ENCODE data around the gene CNGA3. TPM values are rescaled to one million over a fixed set of nuclear protein-coding genes. Genes with fewer than 3 reads are reported as not detected.

CNGA3 gene
- total RNA-seq, 2 donors from 2014 or later = not detected

DNA sequence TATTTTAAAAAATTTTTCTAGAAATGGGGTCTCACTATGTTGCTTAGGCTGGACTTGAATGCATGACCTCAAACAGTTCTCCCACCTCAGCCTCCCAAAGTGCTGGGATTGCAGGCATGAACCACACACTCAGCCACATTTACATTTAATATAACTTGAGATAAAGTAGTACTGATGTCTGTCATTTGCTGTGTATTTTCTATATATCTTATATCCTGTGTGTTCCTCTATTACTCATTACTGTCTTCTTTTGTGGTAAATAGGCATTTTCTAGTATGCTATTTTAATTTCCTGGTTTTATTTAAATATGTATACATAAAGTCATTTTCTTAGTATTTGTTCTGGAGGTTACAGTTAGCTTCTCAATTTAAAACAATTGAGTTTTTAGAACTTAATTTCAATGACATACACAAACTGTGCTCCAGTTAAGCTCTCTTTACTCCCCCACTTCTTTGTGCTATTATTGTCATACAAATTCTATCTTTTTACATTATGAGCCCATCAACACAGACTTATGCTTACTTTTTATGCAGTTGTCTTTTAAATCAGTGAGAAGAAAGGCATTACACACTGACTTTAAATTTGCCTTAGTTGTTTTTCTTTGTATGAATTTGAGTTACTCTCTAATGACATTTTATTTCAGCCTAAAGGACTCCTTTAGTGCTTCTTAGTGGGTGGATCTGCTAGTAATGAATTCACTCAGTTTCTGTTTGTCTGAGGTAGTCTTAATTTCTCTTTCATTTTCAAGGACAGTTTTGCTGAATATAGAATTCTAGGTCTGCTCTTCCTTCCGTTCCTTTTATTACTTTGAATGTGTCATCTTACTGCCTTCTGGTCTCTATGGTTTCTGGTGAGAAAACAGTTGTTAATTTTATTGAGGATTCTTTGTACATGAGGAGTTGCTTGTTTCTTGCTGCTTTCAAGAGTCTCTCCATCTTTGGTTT lies 92.2 kb downstream of the CNGA3 start:
- DNase-seq (ENCODE audit: low spot score in 2 of 2) (no peak), ATAC-seq (peak; percentile 94 to 97)
- peaks cover 8 to 13% of the 10 kb centered on the region in 2 donors for H3K9me3 Mint-ChIP-seq
- H3K27ac Mint-ChIP-seq = peak overlapping the region; percentile 63 to 93
- peaks cover 0 to 16% of the 10 kb centered on the region in 2 donors for H3K36me3 Mint-ChIP-seq

DNA sequence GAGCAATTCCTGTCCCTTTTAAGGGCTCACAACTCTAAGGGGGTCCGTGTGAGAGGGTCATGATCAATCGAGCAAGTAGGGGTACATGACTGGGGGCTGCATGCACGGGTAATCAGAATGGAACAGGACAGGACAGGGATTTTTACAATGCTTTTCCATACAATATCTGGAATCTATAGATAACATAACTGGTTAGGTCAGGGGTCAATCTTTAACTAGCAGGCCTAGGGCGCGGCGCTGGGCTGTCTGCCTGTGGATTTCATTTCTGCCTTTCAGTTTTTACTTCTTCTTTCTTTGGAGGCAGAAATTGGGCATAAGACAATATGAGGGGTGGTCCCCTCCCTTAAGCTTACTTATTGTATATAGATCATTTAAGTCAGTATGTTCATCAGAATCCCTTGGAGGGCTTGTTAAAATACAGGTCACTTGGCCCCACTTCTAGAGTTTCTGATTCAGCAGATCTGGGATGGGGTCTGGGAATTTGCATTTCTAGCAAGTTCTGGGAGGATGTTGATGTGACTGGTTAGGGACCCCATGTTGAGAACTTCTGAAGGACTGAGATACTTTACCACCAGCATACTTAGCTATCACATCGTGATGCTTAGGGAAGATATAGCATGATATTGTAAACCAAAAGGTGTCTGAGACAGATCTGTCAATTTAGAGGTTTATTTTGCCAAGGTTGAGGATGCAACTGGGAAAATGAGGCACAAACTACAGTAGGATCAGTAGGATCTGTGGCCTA lies 95.6 kb downstream of the CNGA3 start:
- ATAC-seq (no peak), DNase-seq (ENCODE audit: low spot score in 2 of 2) (no peak)
- no peak overlapping the region for H3K27ac Mint-ChIP-seq
- H3K36me3 Mint-ChIP-seq = peaks cover 6 to 24% of the 10 kb centered on the region in 2 donors
- H3K9me3 Mint-ChIP-seq = peaks cover 8 to 9% of the 10 kb centered on the region in 2 donors

DNA sequence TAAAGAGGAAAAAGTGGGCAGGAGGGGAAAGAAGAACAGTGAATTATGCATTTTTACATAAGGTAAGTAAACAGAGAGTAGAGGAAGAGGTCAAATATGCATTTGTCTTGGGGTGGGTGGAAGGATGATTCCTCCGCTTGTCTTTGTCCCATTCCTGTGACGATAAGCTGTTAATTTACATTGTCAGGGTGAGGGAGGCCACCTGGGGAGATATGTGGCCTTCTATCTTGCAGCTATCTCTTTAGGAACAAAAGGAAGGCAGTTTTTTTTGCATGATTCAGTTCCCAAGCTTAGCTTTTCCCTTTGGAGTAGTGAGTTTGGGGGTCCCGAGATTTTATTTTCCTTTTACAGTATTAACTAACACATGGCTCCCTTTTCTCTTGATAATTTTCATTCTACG lies 96.2 kb downstream of the CNGA3 start:
- Mint-ChIP-seq H3K9me3 (peaks cover 6 to 8% of the 10 kb centered on the region in 2 donors), H3K36me3 (peaks cover 6 to 20% of the 10 kb centered on the region in 2 donors), H3K27ac (no peak overlapping the region)
- DNase-seq (ENCODE audit: low spot score in 2 of 2) = no peak
- no peak for ATAC-seq

DNA sequence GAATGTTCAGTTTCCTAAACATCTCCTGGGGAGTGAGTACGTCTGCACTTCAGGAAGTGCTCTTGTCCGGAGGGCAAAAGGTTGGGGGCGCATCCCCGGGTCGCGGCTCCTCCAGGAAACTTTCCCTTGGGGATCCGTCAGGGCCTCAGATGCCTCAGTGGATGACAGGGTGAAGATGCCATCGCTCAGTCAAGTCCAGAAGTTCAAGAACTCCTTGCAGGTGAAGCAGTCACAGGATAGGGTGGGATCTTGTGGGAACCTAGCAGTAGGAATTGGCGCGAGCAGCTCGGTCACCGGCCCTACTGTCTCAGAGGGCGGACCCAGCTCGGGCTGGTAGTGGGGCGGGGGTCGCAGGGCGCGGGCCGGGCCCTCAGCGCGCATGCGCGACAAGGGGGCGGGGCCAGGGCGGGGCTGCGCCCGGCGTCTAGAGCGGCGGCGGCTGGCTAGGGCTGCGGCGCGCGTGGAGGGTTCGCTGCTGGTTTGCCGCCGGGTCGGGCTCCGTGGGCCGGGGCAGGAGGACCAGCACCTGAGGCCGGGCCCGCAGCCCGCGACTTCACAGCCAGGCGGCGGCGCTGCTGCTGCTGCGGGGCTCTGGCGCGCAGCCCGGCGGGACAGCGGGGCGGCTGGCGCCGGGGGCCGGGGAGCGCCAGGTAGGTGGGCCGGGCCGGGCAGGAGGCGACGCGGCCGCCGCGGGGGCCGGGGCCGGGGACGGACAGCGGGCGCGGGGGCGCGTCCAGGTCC lies 98.3 kb downstream of the CNGA3 start, which contains the start of gene INPP4A:
Gene INPP4A, plus strand, starts transcription at position 423 of the 741 bp plus-strand sequence. CDS start 75,191 bp downstream, outside the sequence.
- peaks cover 6 to 18% of the 10 kb centered on the region in 2 donors for H3K36me3 Mint-ChIP-seq
- H3K9me3 Mint-ChIP-seq = peaks cover 3 to 4% of the 10 kb centered on the region in 2 donors
- DNase-seq (ENCODE audit: low spot score in 2 of 2) (peak; percentile 76 to 81), ATAC-seq (peak; percentile 76 to 83)
- H3K27ac Mint-ChIP-seq = peak within 1 kb of the TSS; percentile 95 to 99

DNA sequence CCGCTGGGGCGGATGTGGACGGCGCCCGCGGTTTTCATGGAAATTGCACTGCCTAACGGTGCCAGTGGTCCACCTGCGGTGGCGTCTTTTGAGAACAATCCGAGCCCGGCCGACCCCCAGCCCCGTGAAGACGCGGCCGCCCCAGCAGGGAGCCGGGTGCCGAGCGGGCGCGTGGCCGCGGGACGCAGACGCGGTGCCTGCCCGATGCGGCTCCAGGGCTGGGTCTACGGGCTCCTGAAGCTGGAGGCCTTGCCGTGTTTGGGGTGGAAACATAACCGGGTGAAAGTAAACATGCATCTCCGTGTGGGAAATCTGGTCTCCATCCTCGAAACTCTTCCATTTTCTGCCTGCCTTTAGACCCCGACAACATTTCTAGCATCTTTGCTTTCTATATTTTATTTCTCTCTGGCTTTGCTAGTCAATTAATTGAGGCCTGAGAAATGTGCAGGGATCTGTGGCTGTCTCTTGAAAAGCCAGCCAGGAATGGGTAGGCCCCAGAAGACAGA lies 99.0 kb downstream of the CNGA3 start:
- peak overlapping the region; percentile 95 to 99 for H3K27ac Mint-ChIP-seq
- no peaks in the 10 kb centered on the region for H3K9me3 Mint-ChIP-seq
- DNase-seq (ENCODE audit: low spot score in 2 of 2) = no peak
- peaks cover 6 to 13% of the 10 kb centered on the region in 2 donors for H3K36me3 Mint-ChIP-seq
- peak; percentile 37 to 39 for ATAC-seq

DNA sequence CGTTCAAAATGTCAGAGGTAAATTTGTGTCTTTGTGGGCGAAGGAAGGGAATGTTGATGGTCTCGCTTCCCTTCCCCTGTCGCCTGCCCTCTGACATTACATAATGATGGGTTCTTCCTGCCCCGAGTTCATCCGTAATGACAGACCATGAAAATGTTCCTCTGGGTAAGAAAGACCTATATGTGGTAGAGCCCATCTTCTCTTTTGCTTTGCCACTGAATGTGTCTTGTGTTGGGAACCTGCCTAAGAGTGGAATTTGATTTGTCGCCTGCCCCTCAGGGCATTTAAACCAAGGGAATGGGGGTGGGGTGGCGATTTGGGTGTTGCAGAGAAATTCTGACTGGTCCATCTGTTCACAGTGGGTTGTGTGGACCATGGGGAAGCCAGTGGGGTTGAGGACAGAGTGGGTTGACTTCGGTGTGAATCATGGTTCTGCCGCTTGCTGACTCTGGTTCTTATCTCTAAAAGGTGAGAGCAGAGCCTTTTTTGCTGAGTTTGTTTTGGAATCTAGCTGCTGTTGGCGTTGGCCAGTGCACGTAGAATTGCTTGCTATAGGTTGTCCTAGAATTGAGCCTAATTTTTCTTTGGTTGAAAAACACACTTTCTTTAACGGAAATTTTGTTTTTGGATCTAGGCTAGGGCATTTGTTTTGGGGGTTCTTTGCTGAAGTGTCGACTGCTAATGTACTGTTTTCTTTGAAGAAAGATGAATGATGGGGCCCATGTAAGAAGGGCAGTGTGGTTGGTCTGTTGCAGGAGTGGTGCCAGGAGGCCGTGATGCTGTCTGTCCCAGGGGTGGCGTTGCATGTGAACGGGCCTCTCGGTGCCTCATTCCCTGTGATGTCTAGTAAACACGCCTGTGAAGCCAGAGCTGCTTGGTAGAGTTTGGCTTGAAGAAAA lies 99.7 kb downstream of the CNGA3 start:
- DNase-seq (ENCODE audit: low spot score in 2 of 2) (no peak), ATAC-seq (peak; percentile 44 to 62)
- no peaks in the 10 kb centered on the region for H3K9me3 Mint-ChIP-seq
- peaks cover 6 to 13% of the 10 kb centered on the region in 2 donors for H3K36me3 Mint-ChIP-seq
- H3K27ac Mint-ChIP-seq = peak overlapping the region; percentile 95 to 99

DNA sequence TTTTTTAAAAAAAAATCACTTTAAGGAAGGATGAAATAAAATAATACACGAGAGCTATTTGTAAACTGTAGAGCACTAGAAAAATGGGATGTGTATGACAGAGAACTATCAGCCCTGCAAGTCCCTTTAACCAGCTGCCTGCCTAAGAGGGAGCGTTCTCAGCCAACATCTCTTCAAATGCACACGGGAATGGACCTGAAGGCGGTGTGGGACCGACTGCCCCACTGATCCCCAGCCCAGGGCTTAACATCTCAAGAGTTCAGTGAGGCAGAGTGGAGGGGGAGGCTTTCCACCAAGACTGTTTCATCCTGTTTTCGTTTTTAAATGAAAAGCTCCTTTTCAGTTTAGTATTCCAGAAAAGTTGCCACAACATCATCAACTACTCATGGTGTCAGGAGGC lies 100.6 kb downstream of the CNGA3 start:
- H3K36me3 Mint-ChIP-seq = peaks cover 6 to 13% of the 10 kb centered on the region in 2 donors
- ATAC-seq = no peak
- no peak for DNase-seq (ENCODE audit: low spot score in 2 of 2)

More for the DNA sequence above, 100.6 kb downstream of the CNGA3 start:
- H3K27ac Mint-ChIP-seq = peak overlapping the region; percentile 95 to 99
- H3K9me3 Mint-ChIP-seq = no peaks in the 10 kb centered on the region

Other genes starting within 250 kb of the CNGA3 start
- 10 to 100 TPM; 46.6 to 48.1 TPM for gene INPP4A, start 98.4 kb downstream of the CNGA3 start, total RNA-seq